HEK293 (cell line): ENCODE results near the gene COL9A3.
A peak's percentile ranks its signal among the peaks of the same experiment; 100 is the strongest.

ENCODE experiments used
- CTCF ChIA-PET: fragments of 350-600 bp; formaldehyde crosslinking; extraction: SDS; loops from one replicate; lab custom pipeline; 2021; ENCODE audit warnings: antibody characterized with exemption; lab: Yijun Ruan, JAX
- POLR2A ChIA-PET: fragments of 300-600 bp; formaldehyde crosslinking; extraction: SDS; loops from one replicate; lab custom pipeline; 2020; ENCODE audit warnings: antibody characterized with exemption, inconsistent platforms; lab: Yijun Ruan, JAX
- H3K27ac ChIP-seq: fragments of 200-500 bp; sonication (Bioruptor generic); 2 replicates; pipeline ENCODE4 v1.5.1; 2014; ENCODE audit warnings: low read depth, low read length, control low read depth, inconsistent platforms; ENCODE audit errors: extremely low read depth
- H3K36me3 ChIP-seq, 2 experiments: fragments of 200-500 bp in 1 of 2; sonication (Bioruptor generic) in 1 of 2; 1 replicate in 1 of 2; 2 replicates in 1 of 2; pipeline ENCODE4 v1.5.1; 2014 to 2017; ENCODE audit warnings: inconsistent platforms in 2 of 2, low read length in 2 of 2; ENCODE audit not compliant: control insufficient read depth in 2 of 2, insufficient read depth in 1 of 2
- H3K4me1 ChIP-seq: fragments of 200-500 bp; sonication (Bioruptor generic); 2 replicates; pipeline ENCODE4 v1.5.1; 2014; ENCODE audit warnings: mild to moderate bottlenecking, low read length, inconsistent platforms; ENCODE audit not compliant: control insufficient read depth, insufficient read depth
- H3K4me3 ChIP-seq: 2 replicates; pipeline ENCODE4 v1.5.1; 2011; ENCODE audit warnings: low read depth, mild to moderate bottlenecking, control low read depth, low read length, moderate library complexity
- H3K9me3 ChIP-seq: fragments of 200-500 bp; sonication (Bioruptor generic); 2 replicates; pipeline ENCODE4 v1.5.1; 2014; ENCODE audit warnings: low read depth, low read length, inconsistent platforms; ENCODE audit not compliant: control insufficient read depth, insufficient read depth
- EGR2 ChIP-seq: fragments of 450-650 bp; formaldehyde crosslinking; IDR thresholded peaks from 2 replicates; pipeline ENCODE4 v1.5.1; 2016; ENCODE audit warnings: low read depth, missing biosample characterization, missing genetic modification characterization
- GLI2 ChIP-seq: fragments of 450-650 bp; formaldehyde crosslinking; IDR thresholded peaks from 2 replicates; pipeline ENCODE4; 2017; ENCODE audit warnings: missing biosample characterization, missing genetic modification characterization, low read depth, borderline replicate concordance
- HOXD13 ChIP-seq: sonication (generic); formaldehyde crosslinking; IDR thresholded peaks from 2 replicates; pipeline ENCODE4 v1.8.0; 2022; ENCODE audit warnings: missing genetic modification reagents, borderline replicate concordance
- OVOL3 ChIP-seq: fragments of 450-650 bp; formaldehyde crosslinking; IDR thresholded peaks from 2 replicates; pipeline ENCODE4 v1.5.1; 2016; ENCODE audit warnings: missing biosample characterization, missing genetic modification characterization
- SP2 ChIP-seq: fragments of 450-650 bp; formaldehyde crosslinking; IDR thresholded peaks from 2 replicates; pipeline ENCODE4 v1.5.1; 2016; ENCODE audit warnings: missing biosample characterization, missing genetic modification characterization
- SP3 ChIP-seq: fragments of 450-650 bp; formaldehyde crosslinking; IDR thresholded peaks from 2 replicates; pipeline ENCODE4 v1.5.1; 2016; ENCODE audit warnings: missing biosample characterization, missing genetic modification characterization
- WT1 ChIP-seq: fragments of 450-650 bp; formaldehyde crosslinking; IDR thresholded peaks from 2 replicates; pipeline ENCODE4 v1.5.1; 2016; ENCODE audit warnings: missing biosample characterization, missing genetic modification characterization
- YY1 ChIP-seq: fragments of 450-650 bp; formaldehyde crosslinking; IDR thresholded peaks from 2 replicates; pipeline ENCODE4 v1.5.1; 2018; ENCODE audit warnings: missing biosample characterization, missing genetic modification characterization
- ZBTB17 ChIP-seq: fragments of 450-650 bp; formaldehyde crosslinking; IDR thresholded peaks from 2 replicates; pipeline ENCODE4 v1.5.1; 2016; ENCODE audit warnings: missing biosample characterization, missing genetic modification characterization
- ZBTB20 ChIP-seq: fragments of 450-650 bp; formaldehyde crosslinking; IDR thresholded peaks from 2 replicates; pipeline ENCODE4 v1.5.1; 2016; ENCODE audit warnings: missing biosample characterization, missing genetic modification characterization
- ZBTB48 ChIP-seq: fragments of 450-650 bp; formaldehyde crosslinking; IDR thresholded peaks from 2 replicates; pipeline ENCODE4 v1.5.1; 2016; ENCODE audit warnings: missing biosample characterization, missing genetic modification characterization
- ZIC2 ChIP-seq: fragments of 450-650 bp; formaldehyde crosslinking; IDR thresholded peaks from 2 replicates; pipeline ENCODE4 v1.5.1; 2016; ENCODE audit warnings: missing biosample characterization, missing genetic modification characterization
- ZNF214 ChIP-seq: fragments of 450-650 bp; formaldehyde crosslinking; IDR thresholded peaks from 2 replicates; pipeline ENCODE4 v1.5.1; 2017; ENCODE audit warnings: missing biosample characterization, mild to moderate bottlenecking, missing genetic modification characterization, borderline replicate concordance
- ZNF23 ChIP-seq: fragments of 450-650 bp; formaldehyde crosslinking; IDR thresholded peaks from 2 replicates; pipeline ENCODE4 v1.5.1; 2016; ENCODE audit warnings: missing biosample characterization, missing genetic modification characterization, borderline replicate concordance
- ZNF335 ChIP-seq: fragments of 450-650 bp; formaldehyde crosslinking; conservative IDR thresholded peaks from 2 replicates; pipeline ENCODE4 v1.5.1; 2016; ENCODE audit warnings: missing biosample characterization, missing genetic modification characterization
- ZNF404 ChIP-seq: fragments of 450-650 bp; formaldehyde crosslinking; IDR thresholded peaks from 2 replicates; pipeline ENCODE4 v1.5.1; 2017; ENCODE audit warnings: missing biosample characterization, missing genetic modification characterization
- ZNF561 ChIP-seq: fragments of 450-650 bp; IDR thresholded peaks from 2 replicates; pipeline ENCODE4 v1.5.1; 2018; ENCODE audit warnings: missing biosample characterization, missing genetic modification characterization, borderline replicate concordance
- ZNF600 ChIP-seq: fragments of 450-650 bp; formaldehyde crosslinking; IDR thresholded peaks from 2 replicates; pipeline ENCODE4 v1.5.1; 2016; ENCODE audit warnings: missing biosample characterization, missing genetic modification characterization
- ZNF785 ChIP-seq: fragments of 450-650 bp; formaldehyde crosslinking; IDR thresholded peaks from 2 replicates; pipeline ENCODE4 v1.5.1; 2016; ENCODE audit warnings: missing biosample characterization, missing genetic modification characterization
- ZNF791 ChIP-seq: fragments of 450-650 bp; formaldehyde crosslinking; IDR thresholded peaks from 2 replicates; pipeline ENCODE4 v1.5.1; 2016; ENCODE audit warnings: missing biosample characterization, missing genetic modification characterization
- ZXDB ChIP-seq: fragments of 450-650 bp; formaldehyde crosslinking; IDR thresholded peaks from 2 replicates; pipeline ENCODE4 v1.5.1; 2016; ENCODE audit warnings: missing biosample characterization, missing genetic modification characterization
- TF ChIP-seq, protein P1 (sequence below): fragments of 450-650 bp; formaldehyde crosslinking; IDR thresholded peaks from 2 replicates; pipeline ENCODE4 v1.5.1; 2017; ENCODE audit warnings: missing biosample characterization, missing genetic modification characterization
- TF ChIP-seq, protein P2 (sequence below): fragments of 450-650 bp; formaldehyde crosslinking; IDR thresholded peaks from 2 replicates; pipeline ENCODE4 v1.5.1; 2017; ENCODE audit warnings: missing biosample characterization, missing genetic modification characterization
- TF ChIP-seq, protein P3 (sequence below): fragments of 450-650 bp; formaldehyde crosslinking; IDR thresholded peaks from 2 replicates; pipeline ENCODE4 v1.5.1; 2016; ENCODE audit warnings: missing biosample characterization, missing genetic modification characterization
- TF ChIP-seq, protein P4 (sequence below): fragments of 450-650 bp; formaldehyde crosslinking; IDR thresholded peaks from 2 replicates; pipeline ENCODE4 v1.5.1; 2016; ENCODE audit warnings: missing biosample characterization, missing genetic modification characterization

COL9A3 gene

DNA sequence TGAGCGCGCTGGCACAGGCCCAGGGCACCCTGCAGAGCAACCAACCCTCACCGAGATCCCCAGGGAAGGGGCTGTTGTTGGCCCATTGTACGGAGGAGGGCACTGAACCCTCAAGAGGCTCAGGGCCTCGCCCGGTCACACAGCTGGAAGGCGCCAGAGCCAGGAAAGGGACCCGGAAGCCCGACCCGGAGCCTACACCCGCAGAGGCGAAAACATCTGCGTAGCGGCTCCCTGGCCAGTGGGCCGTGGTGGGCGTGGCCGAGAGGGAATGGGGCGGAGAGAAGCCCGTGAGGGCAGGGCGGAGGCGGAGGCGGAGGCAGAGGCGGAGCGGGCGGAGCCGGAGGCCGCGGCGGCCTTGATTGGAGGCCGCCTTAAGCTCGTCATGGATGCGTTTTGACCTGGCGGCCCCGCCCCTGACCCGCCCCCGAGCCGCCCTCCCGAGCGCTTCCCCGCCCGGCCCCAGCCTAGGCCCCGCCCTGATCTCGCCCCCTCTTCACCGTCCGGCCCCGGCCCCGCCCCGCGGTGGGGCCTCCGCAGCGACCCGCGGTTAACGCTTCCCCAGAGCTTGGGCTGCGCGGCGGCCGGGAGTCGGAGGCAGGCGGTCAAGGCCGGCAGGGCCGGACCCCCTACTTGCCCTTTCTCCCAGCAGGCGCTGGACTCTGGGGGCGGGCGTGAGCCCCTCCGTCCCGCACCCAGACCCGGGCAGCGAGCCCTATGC lies 22.7 kb upstream of the COL9A3 start (continued):
- TF ChIP-seq, protein P1, sequence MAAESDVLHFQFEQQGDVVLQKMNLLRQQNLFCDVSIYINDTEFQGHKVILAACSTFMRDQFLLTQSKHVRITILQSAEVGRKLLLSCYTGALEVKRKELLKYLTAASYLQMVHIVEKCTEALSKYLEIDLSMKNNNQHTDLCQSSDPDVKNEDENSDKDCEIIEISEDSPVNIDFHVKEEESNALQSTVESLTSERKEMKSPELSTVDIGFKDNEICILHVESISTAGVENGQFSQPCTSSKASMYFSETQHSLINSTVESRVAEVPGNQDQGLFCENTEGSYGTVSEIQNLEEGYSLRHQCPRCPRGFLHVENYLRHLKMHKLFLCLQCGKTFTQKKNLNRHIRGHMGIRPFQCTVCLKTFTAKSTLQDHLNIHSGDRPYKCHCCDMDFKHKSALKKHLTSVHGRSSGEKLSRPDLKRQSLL (tag by site-specific recombination) = peak; percentile 86
- TF ChIP-seq ZBTB17 (tag by site-specific recombination) (0 out of 2 replicates have a peak, but pooled peaks have one; percentile 36), ZIC2 (tag by site-specific recombination) (peak; percentile 91), ZNF561 (tag by site-specific recombination) (peak; percentile 35; the same call in 1 of the 2 replicates), ZNF214 (tag by site-specific recombination) (no peak), ZNF600 (peak; percentile 90), EGR2 (tag by site-specific recombination) (peak; percentile 92), SP2 (tag by site-specific recombination) (peak; percentile 82), OVOL3 (tag by site-specific recombination) (peak; percentile 90; the same call in 1 of the 2 replicates)

DNA sequence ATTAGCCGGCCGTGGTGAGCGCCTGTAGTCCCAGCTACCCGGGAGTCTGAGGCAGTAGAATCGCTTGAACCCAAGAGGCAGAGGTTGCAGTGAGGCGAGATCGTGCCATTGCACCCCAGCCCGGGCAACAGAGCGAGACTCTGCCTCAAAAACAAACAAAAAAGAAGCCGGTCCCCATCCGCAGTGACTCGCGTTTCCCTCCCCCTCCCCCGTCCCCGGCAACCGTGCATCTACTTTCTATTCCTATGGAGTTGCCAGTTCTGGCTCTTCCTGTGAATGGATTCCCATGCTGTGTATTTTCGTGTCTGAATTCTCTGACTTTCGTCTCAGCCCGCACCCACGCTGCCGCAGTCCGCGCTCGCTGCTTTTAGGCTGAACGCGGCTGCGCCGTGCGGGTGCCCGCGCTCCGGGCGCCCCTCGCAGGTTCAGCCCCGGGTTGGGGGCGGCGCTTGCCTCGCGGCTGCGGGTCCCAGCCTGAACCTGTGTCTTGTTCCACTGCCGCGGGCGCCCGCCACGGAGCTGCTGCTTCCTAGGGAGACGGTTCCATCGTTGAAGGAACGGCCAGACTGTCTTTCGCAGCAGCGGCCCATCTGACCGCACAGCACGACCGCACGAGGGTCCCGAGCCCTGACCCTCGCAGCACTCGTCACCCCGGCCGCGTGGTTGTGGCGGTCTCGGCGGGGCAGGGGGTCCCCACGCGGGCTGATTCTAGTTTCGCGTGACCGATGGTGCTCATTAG lies 21.7 kb upstream of the COL9A3 start:
- Histone ChIP-seq H3K4me1 (no peaks in the 10 kb centered on the region), H3K9me3 (no peaks in the 10 kb centered on the region), H3K27ac (peak overlapping the region; percentile 39; the same call in 1 of the 2 replicates), H3K4me3 (peak overlapping the region; percentile 33), H3K36me3 (peaks cover 0 to 28% of the 10 kb centered on the region in 2 experiments; a peak in 1 of 3 replicates)
- POLR2A ChIA-PET = interaction anchor here (0.8 to 3.5 kb wide), 6 partner anchors 10 to 408 kb away, joined by 3 to 22 read pairs (median 4); partner anchors contain the start of genes OGFR, RPS21 and SLCO4A1
- CTCF ChIA-PET = interaction anchor here (1.1 to 1.9 kb wide), 4 partner anchors 13 to 295 kb away, joined by 4 to 12 read pairs (median 4); no protein-coding TSS in a partner anchor
- TF ChIP-seq, protein P2, sequence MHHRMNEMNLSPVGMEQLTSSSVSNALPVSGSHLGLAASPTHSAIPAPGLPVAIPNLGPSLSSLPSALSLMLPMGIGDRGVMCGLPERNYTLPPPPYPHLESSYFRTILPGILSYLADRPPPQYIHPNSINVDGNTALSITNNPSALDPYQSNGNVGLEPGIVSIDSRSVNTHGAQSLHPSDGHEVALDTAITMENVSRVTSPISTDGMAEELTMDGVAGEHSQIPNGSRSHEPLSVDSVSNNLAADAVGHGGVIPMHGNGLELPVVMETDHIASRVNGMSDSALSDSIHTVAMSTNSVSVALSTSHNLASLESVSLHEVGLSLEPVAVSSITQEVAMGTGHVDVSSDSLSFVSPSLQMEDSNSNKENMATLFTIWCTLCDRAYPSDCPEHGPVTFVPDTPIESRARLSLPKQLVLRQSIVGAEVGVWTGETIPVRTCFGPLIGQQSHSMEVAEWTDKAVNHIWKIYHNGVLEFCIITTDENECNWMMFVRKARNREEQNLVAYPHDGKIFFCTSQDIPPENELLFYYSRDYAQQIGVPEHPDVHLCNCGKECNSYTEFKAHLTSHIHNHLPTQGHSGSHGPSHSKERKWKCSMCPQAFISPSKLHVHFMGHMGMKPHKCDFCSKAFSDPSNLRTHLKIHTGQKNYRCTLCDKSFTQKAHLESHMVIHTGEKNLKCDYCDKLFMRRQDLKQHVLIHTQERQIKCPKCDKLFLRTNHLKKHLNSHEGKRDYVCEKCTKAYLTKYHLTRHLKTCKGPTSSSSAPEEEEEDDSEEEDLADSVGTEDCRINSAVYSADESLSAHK (tag by site-specific recombination) = no peak
- TF ChIP-seq WT1 (tag by site-specific recombination) (no peak), ZBTB20 (tag by site-specific recombination) (peak; percentile 78), ZNF404 (tag by site-specific recombination) (no peak), ZBTB48 (tag by site-specific recombination) (peak; percentile 55; the same call in 1 of the 2 replicates), GLI2 (tag by site-specific recombination) (no peak), HOXD13 (CRISPR knock-in tag) (no peak), YY1 (tag by site-specific recombination) (peak; percentile 41; the same call in 1 of the 2 replicates), SP3 (tag by site-specific recombination) (peak; percentile 50; the same call in 1 of the 2 replicates), ZNF785 (tag by site-specific recombination) (no peak), ZXDB (tag by site-specific recombination) (0 out of 2 replicates have a peak, but pooled peaks have one; percentile 8), ZNF791 (0 out of 2 replicates have a peak, but pooled peaks have one; percentile 40), ZNF335 (peak; percentile 89), ZNF23 (tag by site-specific recombination) (no peak)
- TF ChIP-seq, protein P3, sequence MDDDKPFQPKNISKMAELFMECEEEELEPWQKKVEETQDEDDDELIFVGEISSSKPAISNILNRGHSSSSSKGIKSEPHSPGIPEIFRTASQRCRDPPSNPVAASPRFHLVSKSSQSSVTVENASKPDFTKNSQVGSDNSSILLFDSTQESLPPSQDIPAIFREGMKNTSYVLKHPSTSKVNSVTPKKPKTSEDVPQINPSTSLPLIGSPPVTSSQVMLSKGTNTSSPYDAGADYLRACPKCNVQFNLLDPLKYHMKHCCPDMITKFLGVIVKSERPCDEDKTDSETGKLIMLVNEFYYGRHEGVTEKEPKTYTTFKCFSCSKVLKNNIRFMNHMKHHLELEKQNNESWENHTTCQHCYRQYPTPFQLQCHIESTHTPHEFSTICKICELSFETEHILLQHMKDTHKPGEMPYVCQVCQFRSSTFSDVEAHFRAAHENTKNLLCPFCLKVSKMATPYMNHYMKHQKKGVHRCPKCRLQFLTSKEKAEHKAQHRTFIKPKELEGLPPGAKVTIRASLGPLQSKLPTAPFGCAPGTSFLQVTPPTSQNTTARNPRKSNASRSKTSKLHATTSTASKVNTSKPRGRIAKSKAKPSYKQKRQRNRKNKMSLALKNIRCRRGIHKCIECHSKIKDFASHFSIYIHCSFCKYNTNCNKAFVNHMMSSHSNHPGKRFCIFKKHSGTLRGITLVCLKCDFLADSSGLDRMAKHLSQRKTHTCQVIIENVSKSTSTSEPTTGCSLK (tag by site-specific recombination) = no peak
- TF ChIP-seq, protein P4, sequence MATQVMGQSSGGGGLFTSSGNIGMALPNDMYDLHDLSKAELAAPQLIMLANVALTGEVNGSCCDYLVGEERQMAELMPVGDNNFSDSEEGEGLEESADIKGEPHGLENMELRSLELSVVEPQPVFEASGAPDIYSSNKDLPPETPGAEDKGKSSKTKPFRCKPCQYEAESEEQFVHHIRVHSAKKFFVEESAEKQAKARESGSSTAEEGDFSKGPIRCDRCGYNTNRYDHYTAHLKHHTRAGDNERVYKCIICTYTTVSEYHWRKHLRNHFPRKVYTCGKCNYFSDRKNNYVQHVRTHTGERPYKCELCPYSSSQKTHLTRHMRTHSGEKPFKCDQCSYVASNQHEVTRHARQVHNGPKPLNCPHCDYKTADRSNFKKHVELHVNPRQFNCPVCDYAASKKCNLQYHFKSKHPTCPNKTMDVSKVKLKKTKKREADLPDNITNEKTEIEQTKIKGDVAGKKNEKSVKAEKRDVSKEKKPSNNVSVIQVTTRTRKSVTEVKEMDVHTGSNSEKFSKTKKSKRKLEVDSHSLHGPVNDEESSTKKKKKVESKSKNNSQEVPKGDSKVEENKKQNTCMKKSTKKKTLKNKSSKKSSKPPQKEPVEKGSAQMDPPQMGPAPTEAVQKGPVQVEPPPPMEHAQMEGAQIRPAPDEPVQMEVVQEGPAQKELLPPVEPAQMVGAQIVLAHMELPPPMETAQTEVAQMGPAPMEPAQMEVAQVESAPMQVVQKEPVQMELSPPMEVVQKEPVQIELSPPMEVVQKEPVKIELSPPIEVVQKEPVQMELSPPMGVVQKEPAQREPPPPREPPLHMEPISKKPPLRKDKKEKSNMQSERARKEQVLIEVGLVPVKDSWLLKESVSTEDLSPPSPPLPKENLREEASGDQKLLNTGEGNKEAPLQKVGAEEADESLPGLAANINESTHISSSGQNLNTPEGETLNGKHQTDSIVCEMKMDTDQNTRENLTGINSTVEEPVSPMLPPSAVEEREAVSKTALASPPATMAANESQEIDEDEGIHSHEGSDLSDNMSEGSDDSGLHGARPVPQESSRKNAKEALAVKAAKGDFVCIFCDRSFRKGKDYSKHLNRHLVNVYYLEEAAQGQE (tag by site-specific recombination) = no peak
